ENCODE results near the gene MTFR1L.
"Not testable (repeated sequence)": the region's sequence is repeated elsewhere in the genome, so short reads cannot be mapped to it uniquely, and the experiment has no call there.

MTFR1L gene

GRCh38 chr1:25829046-25829445, 9.3 kb downstream of the MTFR1L start:
- no peak for DNase-seq

DNA sequence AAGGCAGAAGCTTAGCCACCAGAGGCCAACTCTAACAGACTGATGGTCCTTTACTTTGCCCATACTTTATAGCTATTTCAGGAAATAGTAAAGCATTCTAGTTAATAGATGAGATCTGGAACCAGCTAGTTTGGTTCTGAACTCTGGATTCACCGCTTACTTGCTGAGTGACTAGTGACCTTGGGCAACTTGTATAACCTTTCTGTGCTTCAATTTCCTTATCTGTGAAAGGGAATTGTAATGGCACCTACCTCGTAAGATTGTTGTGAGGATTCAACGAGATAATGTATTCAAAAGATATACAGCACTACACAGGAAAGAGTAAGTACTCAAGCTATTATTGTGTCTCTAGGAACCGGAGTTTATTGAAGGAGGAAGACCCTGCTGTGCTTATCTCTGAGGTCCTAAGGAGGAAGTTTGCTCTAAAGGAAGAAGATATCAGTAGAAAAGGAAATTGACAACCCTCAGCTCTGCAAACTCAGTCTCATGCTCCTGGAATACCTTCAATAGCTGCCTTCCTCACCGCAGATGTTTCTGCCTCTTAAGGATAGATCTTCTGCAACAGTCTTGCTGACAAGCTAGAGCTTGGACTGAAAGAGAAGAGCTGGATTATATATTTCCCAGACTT, 11.9 kb downstream of the MTFR1L start:
- no peak for DNase-seq

- no peak for DNase-seq
Measured at GRCh38 chr1:25832336-25833037, 12.7 kb downstream of the MTFR1L start.

DNA sequence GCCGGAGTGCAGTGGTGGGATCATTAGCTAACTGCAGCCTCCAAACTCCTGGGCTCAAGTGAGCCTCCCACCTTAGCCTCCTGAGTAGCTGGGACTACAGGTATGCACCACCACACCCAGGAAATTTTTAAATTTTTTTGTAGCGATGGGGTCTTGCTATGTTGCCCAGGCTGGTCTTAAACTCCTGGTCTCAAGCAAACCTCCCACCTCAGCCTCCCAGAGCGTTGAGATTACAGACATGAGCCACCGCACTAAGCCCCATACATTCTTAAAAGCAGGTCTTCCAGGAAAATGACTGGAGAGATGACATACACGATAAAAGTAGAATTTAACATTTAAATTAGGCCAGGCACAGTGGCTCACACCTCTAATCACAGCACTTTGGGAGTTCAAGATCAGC, 13.4 kb downstream of the MTFR1L start:
- DNase-seq, result no peak

DNA sequence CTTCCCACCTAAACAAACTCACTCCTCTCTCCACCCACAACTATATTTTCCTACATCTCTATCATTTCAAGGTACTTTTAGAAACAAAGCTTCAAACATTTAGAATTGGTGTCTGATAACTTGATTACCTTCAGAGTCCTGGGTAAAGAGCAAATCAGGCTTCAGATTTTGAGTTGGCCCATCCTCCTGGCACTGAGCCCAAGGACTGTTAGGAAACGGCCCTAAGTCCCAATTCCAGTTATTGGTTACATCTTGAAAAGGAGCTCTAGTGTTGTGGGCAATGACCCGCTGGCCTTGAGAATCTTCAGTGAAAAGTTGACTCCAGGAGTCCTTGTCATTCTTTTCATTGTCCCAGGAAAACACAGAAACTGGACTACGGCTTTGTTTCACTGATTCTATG, 15.1 kb downstream of the MTFR1L start:
- DNase-seq, result no peak

- no peak for DNase-seq
Measured at GRCh38 chr1:25836695-25837094, 16.9 kb downstream of the MTFR1L start.

GRCh38 chr1:25837262-25837875, 17.6 kb downstream of the MTFR1L start:
- DNase-seq, result no peak

DNA sequence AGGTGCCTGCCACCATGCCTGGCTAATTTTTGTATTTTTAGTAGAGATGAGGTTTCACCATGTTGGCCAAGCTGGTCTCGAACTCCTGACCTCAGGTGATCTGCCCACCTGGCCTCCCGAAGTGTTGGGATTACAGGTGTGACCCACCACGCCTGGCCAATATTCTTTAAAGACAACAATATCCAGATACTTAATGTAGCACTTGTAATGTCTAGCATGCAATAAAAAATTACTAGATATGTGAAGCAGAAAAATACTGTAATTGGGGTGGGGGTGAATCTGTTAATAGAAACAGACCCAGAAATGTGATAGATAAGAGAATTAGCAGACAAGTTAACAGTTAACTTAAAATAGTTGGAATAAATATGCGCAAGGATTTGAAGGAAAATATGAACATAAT, 20.1 kb downstream of the MTFR1L start:
- not testable (repeated sequence) for DNase-seq

DNA sequence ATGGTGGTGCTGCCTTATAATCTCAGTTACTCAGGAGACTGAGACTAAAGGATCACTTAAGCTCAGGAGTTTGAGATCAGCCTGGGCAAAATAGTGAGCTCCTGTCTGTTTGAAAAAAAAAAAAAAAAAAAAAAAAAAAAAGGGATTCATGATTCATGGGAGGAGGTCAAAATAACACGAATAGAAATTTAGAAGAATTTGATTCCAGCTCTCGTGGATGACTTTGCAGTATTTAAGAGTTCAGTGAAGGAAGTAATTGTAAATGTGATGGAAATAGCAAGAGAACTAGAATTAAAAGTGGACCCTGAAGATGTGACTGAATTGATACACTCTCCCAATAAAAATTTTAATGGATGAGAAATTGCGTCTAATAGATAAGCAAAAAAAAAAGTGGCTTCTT, 23.7 kb downstream of the MTFR1L start:
- no peak for DNase-seq

- DNase-seq, result no peak
Measured at GRCh38 chr1:25844536-25845337, 25.0 kb downstream of the MTFR1L start.

DNA sequence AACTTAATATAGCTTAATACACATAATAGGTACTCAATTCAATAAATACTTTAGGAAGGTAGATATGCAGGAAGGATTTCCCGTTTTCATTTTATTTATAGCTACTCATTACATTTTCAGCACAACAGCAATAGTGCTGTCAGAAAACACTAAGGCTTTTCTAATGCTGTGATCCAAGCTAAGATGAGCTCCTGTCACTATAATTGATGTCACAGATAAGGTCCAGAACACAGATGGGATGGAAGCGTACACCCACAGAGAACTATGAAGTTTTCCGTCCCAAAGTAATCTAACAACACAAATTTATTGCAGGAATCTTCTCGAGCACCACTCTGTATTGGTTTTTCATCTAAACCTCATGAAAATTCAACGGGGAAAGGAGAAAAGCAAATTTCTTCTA, 25.9 kb downstream of the MTFR1L start:
- no peak for DNase-seq

- no peak for DNase-seq
Measured at GRCh38 chr1:25847929-25848328, 28.2 kb downstream of the MTFR1L start.

DNA sequence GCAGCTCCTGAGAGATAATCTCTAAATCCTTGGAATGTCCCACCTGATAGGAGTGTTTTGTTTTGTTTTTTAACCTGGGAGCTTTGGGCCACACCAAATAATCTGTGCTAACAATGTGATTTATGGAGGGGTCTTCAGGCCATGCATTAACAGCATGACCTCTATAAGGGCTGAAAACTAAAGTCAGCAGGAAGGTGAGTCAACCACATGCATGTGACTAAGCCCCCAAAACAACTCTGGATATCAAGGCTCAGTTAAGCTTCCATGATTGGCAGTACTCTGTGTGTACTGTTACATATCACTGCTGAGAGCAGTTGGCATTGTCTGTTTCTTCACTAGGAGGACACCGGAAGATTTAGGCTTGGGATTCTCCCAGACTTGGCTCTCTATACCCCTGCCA, 28.8 kb downstream of the MTFR1L start:
- DNase-seq, result no peak

DNA sequence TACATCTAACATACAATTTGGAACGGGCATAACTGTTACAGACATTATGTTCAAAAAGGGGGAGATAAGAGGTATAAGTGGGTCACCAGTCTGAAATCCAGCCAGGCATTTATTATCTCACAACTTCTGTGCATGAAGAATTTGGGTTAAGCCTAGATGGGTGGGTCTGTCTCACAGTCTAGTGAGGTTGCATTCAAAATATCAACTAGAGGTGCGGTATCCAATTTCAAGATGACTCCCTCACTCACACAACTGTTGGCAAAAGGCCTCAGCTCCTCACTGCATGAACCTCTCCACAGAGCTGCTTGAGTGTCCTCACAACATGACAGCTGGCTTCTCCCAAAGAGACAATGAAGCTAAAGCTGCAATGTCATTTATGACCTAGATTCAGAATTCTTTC, 34.8 kb downstream of the MTFR1L start:
- DNase-seq, result no peak

DNA sequence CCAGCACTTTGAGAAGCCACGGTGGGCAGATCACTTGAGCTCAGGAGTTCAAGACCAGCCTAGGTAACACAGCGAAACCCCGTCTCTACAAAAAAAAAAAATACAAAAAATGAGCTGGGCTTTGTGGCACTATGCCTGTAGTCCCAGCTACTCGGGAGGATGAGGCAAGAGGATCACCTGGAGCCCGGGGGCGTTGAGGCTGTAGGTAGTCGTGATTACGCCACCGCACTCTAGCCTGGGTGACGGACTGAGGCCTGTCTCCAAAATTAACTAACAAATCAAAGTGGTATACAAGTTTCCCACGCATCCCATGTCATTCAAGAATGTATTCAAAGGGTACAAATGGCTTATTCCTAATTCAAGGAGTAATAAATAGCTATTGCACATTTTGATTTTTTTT, 37.1 kb downstream of the MTFR1L start:
- no peak for DNase-seq

DNA sequence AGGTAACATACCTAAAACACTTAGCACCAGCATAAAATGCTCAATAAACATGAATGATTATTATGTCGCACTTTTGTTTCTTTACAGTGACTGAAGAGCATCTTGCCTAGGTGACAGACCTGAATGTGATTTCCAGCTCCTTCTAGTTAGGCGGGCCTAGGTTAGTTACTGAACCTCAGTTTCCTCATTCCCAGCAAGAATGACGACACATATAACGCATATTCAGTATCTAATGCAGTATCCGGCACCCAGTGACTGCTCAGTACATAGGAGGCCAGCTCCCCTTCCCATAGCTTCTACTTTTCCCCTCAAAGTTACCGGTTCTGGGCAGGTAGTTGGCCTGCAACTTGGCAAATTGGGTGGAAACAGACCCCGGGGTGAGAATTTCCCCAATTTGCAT, 38.7 kb downstream of the MTFR1L start:
- no peak for DNase-seq

- DNase-seq, result peak; percentile 90 to 94
Measured at GRCh38 chr1:25858906-25859789, 39.4 kb downstream of the MTFR1L start, which contains the start of gene AUNIP. AUNIP (minus strand) TSS chr1:25859457; CDS start chr1:25859357, 100 bp downstream.

DNA sequence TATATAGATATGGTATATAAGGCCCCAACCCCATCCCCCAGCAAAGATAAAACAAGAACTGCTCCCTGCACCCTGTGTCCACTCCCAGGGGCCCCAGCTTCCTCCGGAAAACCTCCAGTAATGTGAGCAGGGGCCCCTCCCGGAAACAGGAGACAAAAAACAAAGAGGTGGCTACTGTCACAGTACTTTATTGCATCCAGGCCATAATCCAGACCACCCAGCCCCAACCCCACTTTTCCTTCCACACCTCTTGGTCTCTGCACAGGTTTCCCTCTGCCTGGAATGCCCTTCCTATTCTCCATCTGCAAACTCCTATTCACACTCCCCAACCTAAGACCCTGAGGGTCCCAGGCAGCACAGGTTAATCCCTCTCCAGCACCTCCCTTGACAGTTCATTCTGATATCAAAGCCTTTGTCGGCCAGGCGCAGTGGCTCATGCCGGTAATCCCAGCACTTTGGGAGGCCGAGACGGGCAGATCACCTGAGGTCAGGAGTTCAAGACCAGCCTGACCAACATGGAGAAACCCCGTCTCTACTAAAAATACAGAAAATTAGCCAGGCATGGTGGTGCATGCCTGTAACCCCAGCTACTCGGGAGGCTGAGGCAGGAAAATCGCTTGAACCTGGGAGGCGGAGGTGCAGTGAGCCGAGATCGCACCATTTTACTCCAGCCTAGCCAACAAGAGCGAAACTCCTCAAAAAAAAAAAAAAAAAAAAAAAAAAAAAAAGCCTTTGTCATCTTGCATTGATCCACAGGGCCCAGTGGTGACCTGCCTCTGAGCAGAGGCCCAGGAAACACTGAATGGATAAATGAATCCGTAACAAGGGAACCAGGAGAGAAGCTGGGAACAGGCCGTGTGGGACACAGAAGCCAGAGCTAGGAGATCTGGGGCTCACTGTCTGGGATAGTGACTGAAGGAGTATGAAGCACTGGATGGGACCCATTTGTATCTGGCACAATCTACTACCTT, 41.8 kb downstream of the MTFR1L start:
- no peak for DNase-seq

GRCh38 chr1:25862785-25863485, 43.2 kb downstream of the MTFR1L start:
- no peak for DNase-seq

- DNase-seq, result no peak
Measured at GRCh38 chr1:25863486-25864262, 43.9 kb downstream of the MTFR1L start.

Data from stimulated activated CD4-positive, alpha-beta T cell treated with anti-CD3 and anti-CD28 coated beads, Interleukin-4, amount 100 ng/mL, for 4 hours (primary cell).